Measurements from ENCODE around the gene SEM1.

DNA sequence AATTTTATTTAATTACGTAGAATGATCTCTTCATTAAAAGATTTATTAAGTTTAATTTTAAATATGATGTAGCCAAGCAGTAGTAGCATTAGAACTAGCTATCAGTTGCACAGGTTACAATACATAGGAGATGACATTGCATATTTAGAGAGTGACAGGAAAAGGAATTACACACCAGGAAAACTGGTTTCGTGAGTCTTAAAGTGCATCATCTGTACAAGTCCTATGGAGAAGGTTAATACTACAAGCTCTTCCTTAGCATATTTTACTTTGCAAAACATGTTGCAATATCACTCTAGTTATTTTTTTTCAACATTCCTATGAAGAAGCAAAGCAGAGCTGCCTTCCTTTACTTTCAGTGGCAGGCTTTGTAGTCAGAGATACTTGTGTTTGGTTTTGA is 20.2 kb upstream of the SEM1 start:
- TF ChIP-seq, protein P1, sequence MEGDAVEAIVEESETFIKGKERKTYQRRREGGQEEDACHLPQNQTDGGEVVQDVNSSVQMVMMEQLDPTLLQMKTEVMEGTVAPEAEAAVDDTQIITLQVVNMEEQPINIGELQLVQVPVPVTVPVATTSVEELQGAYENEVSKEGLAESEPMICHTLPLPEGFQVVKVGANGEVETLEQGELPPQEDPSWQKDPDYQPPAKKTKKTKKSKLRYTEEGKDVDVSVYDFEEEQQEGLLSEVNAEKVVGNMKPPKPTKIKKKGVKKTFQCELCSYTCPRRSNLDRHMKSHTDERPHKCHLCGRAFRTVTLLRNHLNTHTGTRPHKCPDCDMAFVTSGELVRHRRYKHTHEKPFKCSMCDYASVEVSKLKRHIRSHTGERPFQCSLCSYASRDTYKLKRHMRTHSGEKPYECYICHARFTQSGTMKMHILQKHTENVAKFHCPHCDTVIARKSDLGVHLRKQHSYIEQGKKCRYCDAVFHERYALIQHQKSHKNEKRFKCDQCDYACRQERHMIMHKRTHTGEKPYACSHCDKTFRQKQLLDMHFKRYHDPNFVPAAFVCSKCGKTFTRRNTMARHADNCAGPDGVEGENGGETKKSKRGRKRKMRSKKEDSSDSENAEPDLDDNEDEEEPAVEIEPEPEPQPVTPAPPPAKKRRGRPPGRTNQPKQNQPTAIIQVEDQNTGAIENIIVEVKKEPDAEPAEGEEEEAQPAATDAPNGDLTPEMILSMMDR (IDR thresholded peaks at IDR 0.05; ENCODE audit: control extremely low read depth in 1 of 3, insufficient read depth in 1 of 3, low read depth in 1 of 3, low read length in 3 of 3): no peak
- TF ChIP-seq POLR2A (IDR thresholded peaks at IDR 0.05; ENCODE audit: control extremely low read depth in 1 of 2, low read depth in 2 of 2, low read length in 2 of 2) (no peak), TAF1 (IDR thresholded peaks at IDR 0.05; ENCODE audit: low read depth, low read length) (no peak), NRF1 (IDR thresholded peaks at IDR 0.05; ENCODE audit: low read depth, low read length) (no peak), EP300 (IDR thresholded peaks at IDR 0.05; ENCODE audit: borderline replicate concordance in 1 of 2, low read depth in 2 of 2, low read length in 2 of 2) (no peak), POLR2AphosphoS5 (IDR thresholded peaks at IDR 0.05; ENCODE audit: low read depth, low read length) (no peak), CREB1 (IDR thresholded peaks at IDR 0.05) (no peak), EZH2 (IDR thresholded peaks at IDR 0.05; ENCODE audit: low read depth, low read length, severe bottlenecking) (no peak), BACH1 (IDR thresholded peaks at IDR 0.05; ENCODE audit: low read length) (no peak)
- TF ChIP-seq, protein P2, sequence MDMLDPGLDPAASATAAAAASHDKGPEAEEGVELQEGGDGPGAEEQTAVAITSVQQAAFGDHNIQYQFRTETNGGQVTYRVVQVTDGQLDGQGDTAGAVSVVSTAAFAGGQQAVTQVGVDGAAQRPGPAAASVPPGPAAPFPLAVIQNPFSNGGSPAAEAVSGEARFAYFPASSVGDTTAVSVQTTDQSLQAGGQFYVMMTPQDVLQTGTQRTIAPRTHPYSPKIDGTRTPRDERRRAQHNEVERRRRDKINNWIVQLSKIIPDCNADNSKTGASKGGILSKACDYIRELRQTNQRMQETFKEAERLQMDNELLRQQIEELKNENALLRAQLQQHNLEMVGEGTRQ (IDR thresholded peaks at IDR 0.05; ENCODE audit: low read length): no peak
- TF ChIP-seq, protein P3, sequence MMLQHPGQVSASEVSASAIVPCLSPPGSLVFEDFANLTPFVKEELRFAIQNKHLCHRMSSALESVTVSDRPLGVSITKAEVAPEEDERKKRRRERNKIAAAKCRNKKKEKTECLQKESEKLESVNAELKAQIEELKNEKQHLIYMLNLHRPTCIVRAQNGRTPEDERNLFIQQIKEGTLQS (IDR thresholded peaks at IDR 0.05; ENCODE audit: insufficient read depth, low read depth, low read length): no peak
